PC-3 (cell line): ENCODE results near the gene BCAS4. TPM values are rescaled to one million over a fixed set of nuclear protein-coding genes. Genes with fewer than 3 reads are reported as not detected.

Experiments
- ATAC-seq: fragments of 200-7000 bp; cut with Tn5 transposase; 2 replicates; pipeline ENCODE4 v1.9.1; 2020; ENCODE audit warnings: mild to moderate bottlenecking, moderate library complexity
- BruUV-seq: library from RNA; stranded (reverse); fragments of 400-500 nt; replicated peaks from 2 replicates; lab custom pipeline; 2021; lab: Mats Ljungman, UMichigan
- CTCF ChIA-PET: fragments of 300-600 bp; sonication (Branson Sonifier 250); formaldehyde crosslinking; loops from one replicate; lab custom pipeline; 2022; ENCODE audit warnings: antibody characterized with exemption; lab: Charles Lee
- POLR2A ChIA-PET: fragments of 300-600 bp; sonication (Branson Sonifier 250); formaldehyde crosslinking; loops from one replicate; lab custom pipeline; 2022; ENCODE audit warnings: antibody characterized with exemption; ENCODE audit not compliant: unreplicated experiment; lab: Charles Lee
- DNase-seq: peaks from one replicate; pipeline ENCODE4 v3.0.0-alpha.2; 2015
- H2AFZ ChIP-seq: fragments of 300-600 bp; sonication (generic); 2 replicates; pipeline ENCODE4 v1.6.0; 2016; ENCODE audit warnings: antibody characterized with exemption, low read length
- H3F3A ChIP-seq: fragments of 300-600 bp; sonication (generic); one replicate; pipeline ENCODE4 v1.6.0; 2017; ENCODE audit warnings: antibody characterized with exemption, low read length, control low read depth, mild to moderate bottlenecking; ENCODE audit not compliant: unreplicated experiment
- H3K27ac ChIP-seq: fragments of 300-600 bp; sonication (generic); 2 replicates; pipeline ENCODE4 v1.5.1; 2016; ENCODE audit warnings: mild to moderate bottlenecking, low read length
- H3K27me3 ChIP-seq: fragments of 300-600 bp; sonication (generic); 2 replicates; pipeline ENCODE4 v1.6.1; 2016; ENCODE audit warnings: low read length, mixed read lengths
- H3K36me3 ChIP-seq: fragments of 300-600 bp; sonication (generic); 2 replicates; pipeline ENCODE4 v1.6.1; 2016; ENCODE audit warnings: low read depth, mixed run types, low read length, mixed read lengths
- H3K4me1 ChIP-seq: fragments of 300-600 bp; sonication (generic); 2 replicates; pipeline ENCODE4 v1.5.1; 2016; ENCODE audit warnings: low read length; ENCODE audit not compliant: insufficient read depth
- H3K4me2 ChIP-seq: fragments of 300-600 bp; sonication (generic); 2 replicates; pipeline ENCODE4 v1.6.0; 2016; ENCODE audit warnings: low read length
- H3K4me3 ChIP-seq: fragments of 300-600 bp; sonication (generic); 2 replicates; pipeline ENCODE4 v1.5.1; 2016; ENCODE audit warnings: mild to moderate bottlenecking, low read length, mixed read lengths
- H3K79me2 ChIP-seq: fragments of 300-600 bp; sonication (generic); 2 replicates; pipeline ENCODE4 v1.6.1; 2017; ENCODE audit warnings: low read length, mixed read lengths
- H3K9ac ChIP-seq: fragments of 300-600 bp; sonication (generic); 2 replicates; pipeline ENCODE4 v1.6.0; 2016; ENCODE audit warnings: mild to moderate bottlenecking, low read length
- H3K9me2 ChIP-seq: fragments of 300-600 bp; sonication (generic); replicated peaks from 2 replicates; pipeline ENCODE4 v1.6.1; 2016; ENCODE audit warnings: mixed run types, low read length, mixed read lengths
- H3K9me3 ChIP-seq: fragments of 300-600 bp; sonication (generic); 2 replicates; pipeline ENCODE4 v1.6.1; 2016; ENCODE audit warnings: low read length, mixed read lengths
- H4K20me1 ChIP-seq: fragments of 300-600 bp; sonication (generic); 2 replicates; pipeline ENCODE4 v1.6.1; 2016; ENCODE audit warnings: low read length, mixed read lengths
- CTCF ChIP-seq: fragments of 300-600 bp; sonication (generic); conservative IDR thresholded peaks from 2 replicates; pipeline ENCODE4 v1.5.1; 2017; ENCODE audit warnings: antibody characterized with exemption, low read depth, mild to moderate bottlenecking, low read length
- EZH2 ChIP-seq: fragments of 300-600 bp; sonication (generic); IDR thresholded peaks from one replicate; pipeline ENCODE4 v1.6.1; 2017; ENCODE audit warnings: antibody characterized with exemption, mild to moderate bottlenecking, low read length; ENCODE audit not compliant: unreplicated experiment
- EZH2phosphoT487 ChIP-seq: fragments of 300-600 bp; sonication (generic); IDR thresholded peaks from 2 replicates; pipeline ENCODE4 v1.6.1; 2018; ENCODE audit warnings: mild to moderate bottlenecking, antibody characterized with exemption, low read length, borderline replicate concordance
- intact Hi-C: fragments of 100-400 bp; cut with micrococcal nuclease; formaldehyde crosslinking; loops from 2 replicates; pipeline ENCODE4 v1.9.0; 2023
- total RNA-seq: library from RNA; depleted of rRNA; stranded (reverse); fragments of >200 nt; gene quantifications from 2 replicates; pipeline ENCODE4 v1.2.3, GENCODE V29; 2014

BCAS4 gene
- total RNA-seq, 1 experiment from 2014 or later: 56.9 TPM

DNA sequence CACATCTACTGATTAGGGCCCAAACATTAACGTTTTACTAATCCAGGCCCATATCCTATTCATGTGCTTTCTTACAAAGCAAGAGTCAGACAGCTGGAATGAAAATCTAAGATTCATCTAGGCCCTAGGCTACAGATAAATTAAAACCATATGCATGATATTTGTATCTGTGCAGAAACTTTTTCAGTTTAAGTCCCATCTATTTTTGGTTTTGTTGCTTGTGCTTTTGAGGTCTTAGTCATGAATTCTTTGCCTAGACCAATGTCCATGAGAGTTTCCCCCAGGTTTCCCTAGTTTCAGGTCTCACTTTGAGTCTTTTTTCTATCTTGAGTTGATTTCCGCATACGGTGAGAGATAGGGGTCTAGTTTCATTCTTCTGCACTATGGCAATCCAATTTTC, 116.2 kb downstream of the BCAS4 start:
- Histone ChIP-seq H3K4me2 (no peak overlapping the region), H3K36me3 (peaks cover 18% of the 10 kb centered on the region), H3K27ac (no peak overlapping the region), H3K4me3 (no peak overlapping the region), H3K27me3 (no peaks in the 10 kb centered on the region), H3K9me2 (no peaks in the 10 kb centered on the region), H3K9ac (no peak overlapping the region), H3F3A (peaks cover 6% of the 10 kb centered on the region), H3K9me3 (no peaks in the 10 kb centered on the region), H3K4me1 (peaks cover 25% of the 10 kb centered on the region), H2AFZ (no peak overlapping the region), H3K79me2 (peaks cover 98% of the 10 kb centered on the region), H4K20me1 (peaks cover 74% of the 10 kb centered on the region)
- ATAC-seq: no peak
- ChIA-PET CTCF (no interaction called here), POLR2A (interaction anchor here (0.6 kb wide), 1 partner anchor 15 kb away, joined by 10 read pairs; no protein-coding TSS in a partner anchor)
- intact Hi-C loops: no loop called here
- BruUV-seq: no TSS peak
- TF ChIP-seq CTCF (no peak), EZH2 (no peak), EZH2phosphoT487 (no peak)
- no peak for DNase-seq

GRCh38 chr20:50911716-50912115, 116.9 kb downstream of the BCAS4 start:
- ATAC-seq: no peak

More at GRCh38 chr20:50911716-50912115, 116.9 kb downstream of the BCAS4 start:
- H3F3A ChIP-seq: peaks cover 6% of the 10 kb centered on the region
- H3K9me3 ChIP-seq: no peaks in the 10 kb centered on the region
- H3K27me3 ChIP-seq: no peaks in the 10 kb centered on the region
- no peak overlapping the region for H3K27ac ChIP-seq
- H3K9ac ChIP-seq: no peak overlapping the region
- POLR2A ChIA-PET: interaction anchor here (0.6 kb wide), 1 partner anchor 16 kb away, joined by 10 read pairs; no protein-coding TSS in a partner anchor
- no peaks in the 10 kb centered on the region for H3K9me2 ChIP-seq
- H3K79me2 ChIP-seq: peaks cover 98% of the 10 kb centered on the region
- no peak overlapping the region for H3K4me3 ChIP-seq
- DNase-seq: no peak
- CTCF ChIA-PET: interaction anchor here (0.5 kb wide), 1 partner anchor 116 kb away, joined by 10 read pairs; no protein-coding TSS in a partner anchor
- TF ChIP-seq CTCF: no peak
- TF ChIP-seq EZH2: no peak
- H3K4me2 ChIP-seq: no peak overlapping the region
- BruUV-seq: no TSS peak
- H2AFZ ChIP-seq: no peak overlapping the region
- intact Hi-C loops: no loop called here
- H4K20me1 ChIP-seq: peaks cover 81% of the 10 kb centered on the region
- peaks cover 22% of the 10 kb centered on the region for H3K36me3 ChIP-seq
- peaks cover 25% of the 10 kb centered on the region for H3K4me1 ChIP-seq
